GM19438 (cell line): ENCODE data around the gene PAQR7.
A peak's percentile ranks its signal among the peaks of the same experiment; 100 is the strongest.

Source experiments
- ATAC-seq: cut with Tn5 transposase; IDR thresholded peaks from one replicate; pipeline ENCODE4 v1.9.1; 2021; ENCODE audit warnings: low read depth; ENCODE audit not compliant: unreplicated experiment

Gene PAQR7

GRCh38 chr1:25875154-25875855, at the start of gene PAQR7:
PAQR7 (minus strand) TSS chr1:25875708; CDS start chr1:25863839, 11,869 bp downstream.
- no peak for ATAC-seq

- no peak for ATAC-seq
These were observed 48.9 kb upstream of the PAQR7 start for GRCh38 chr1:25924454-25924853.

- no peak for ATAC-seq
These were observed 47.6 kb upstream of the PAQR7 start for GRCh38 chr1:25922971-25923552.

GRCh38 chr1:25922056-25922970, 46.8 kb upstream of the PAQR7 start:
- ATAC-seq: no peak

- ATAC-seq: no peak
These were observed 43.1 kb upstream of the PAQR7 start for GRCh38 chr1:25918615-25919014.

- no peak for ATAC-seq
These were observed 42.5 kb upstream of the PAQR7 start for GRCh38 chr1:25917996-25918395.

GRCh38 chr1:25916460-25916859, 41.0 kb upstream of the PAQR7 start:
- no peak for ATAC-seq

GRCh38 chr1:25914074-25914995, 38.8 kb upstream of the PAQR7 start:
- no peak for ATAC-seq

- ATAC-seq: no peak
These were observed 37.7 kb upstream of the PAQR7 start for GRCh38 chr1:25913206-25913605.

GRCh38 chr1:25912076-25912831, 36.7 kb upstream of the PAQR7 start:
- ATAC-seq: no peak

GRCh38 chr1:25911162-25911561, 35.7 kb upstream of the PAQR7 start:
- ATAC-seq: no peak

- ATAC-seq: no peak
These were observed 33.5 kb upstream of the PAQR7 start for GRCh38 chr1:25909040-25909439.

GRCh38 chr1:25908161-25908560, 32.7 kb upstream of the PAQR7 start:
- no peak for ATAC-seq

GRCh38 chr1:25907601-25908000, 32.1 kb upstream of the PAQR7 start:
- no peak for ATAC-seq

- no peak for ATAC-seq
These were observed 31.3 kb upstream of the PAQR7 start for GRCh38 chr1:25906644-25907300.

GRCh38 chr1:25905680-25906643, 30.5 kb upstream of the PAQR7 start, which contains the start of gene STMN1:
STMN1 (minus strand) TSS chr1:25906419; CDS start chr1:25904676, 1,743 bp downstream.
- ATAC-seq: peak; percentile 63

GRCh38 chr1:25904943-25905679, 29.6 kb upstream of the PAQR7 start:
- peak; percentile 68 for ATAC-seq
